ENCODE results near the gene ANKRD53. TPM values are rescaled to one million over a fixed set of nuclear protein-coding genes. Genes with fewer than 3 reads are reported as not detected.

The ANKRD53 gene
- total RNA-seq, 1 experiment from 2014 or later, result not detected

Other genes starting within 250 kb of the ANKRD53 start
- gene ADD2, start 210.4 kb upstream of the ANKRD53 start, total RNA-seq (2014; rRNA removed; shearing (Covaris generic); ENCODE audit: low replicate concordance), result 3.8 and 14.8 TPM in 2 replicates
- not detected in 2 replicates for gene FIGLA, start 188.0 kb upstream of the ANKRD53 start, total RNA-seq (2014; rRNA removed; shearing (Covaris generic); ENCODE audit: low replicate concordance)
- gene CLEC4F, start 158.0 kb upstream of the ANKRD53 start, total RNA-seq (2014; rRNA removed; shearing (Covaris generic); ENCODE audit: low replicate concordance), result not detected in 2 replicates
- gene CD207, start 142.8 kb upstream of the ANKRD53 start, total RNA-seq (2014; rRNA removed; shearing (Covaris generic); ENCODE audit: low replicate concordance), result not detected in 2 replicates
- not detected in 2 replicates for gene VAX2, start 78.1 kb upstream of the ANKRD53 start, total RNA-seq (2014; rRNA removed; shearing (Covaris generic); ENCODE audit: low replicate concordance)
- gene ATP6V1B1, start 42.7 kb upstream of the ANKRD53 start, total RNA-seq (2014; rRNA removed; shearing (Covaris generic); ENCODE audit: low replicate concordance), result not detected in 2 replicates
- 33.2 and 57.8 TPM in 2 replicates for gene TEX261, start 16.2 kb downstream of the ANKRD53 start, total RNA-seq (2014; rRNA removed; shearing (Covaris generic); ENCODE audit: low replicate concordance)
- 53.4 and 124 TPM in 2 replicates for gene NAGK, start 90.0 kb downstream of the ANKRD53 start, total RNA-seq (2014; rRNA removed; shearing (Covaris generic); ENCODE audit: low replicate concordance)
- 9.5 and 18.9 TPM in 2 replicates for gene MCEE, start 151.6 kb downstream of the ANKRD53 start, total RNA-seq (2014; rRNA removed; shearing (Covaris generic); ENCODE audit: low replicate concordance)
- gene MPHOSPH10, start 152.0 kb downstream of the ANKRD53 start, total RNA-seq (2014; rRNA removed; shearing (Covaris generic); ENCODE audit: low replicate concordance), result 10.6 and 11.6 TPM in 2 replicates
- 0.54 TPM in 1 of 2 replicates, not detected in the other for gene PAIP2B, start 248.5 kb downstream of the ANKRD53 start, total RNA-seq (2014; rRNA removed; shearing (Covaris generic); ENCODE audit: low replicate concordance)

All from Caki2 (cell line).